ENCODE data around the gene NOM1. TPM values are rescaled to one million over a fixed set of nuclear protein-coding genes. Genes with fewer than 3 reads are reported as not detected.

Gene NOM1
- total RNA-seq, 1 donor from 2014 or later = 19.7 TPM

GRCh38 chr7:157009778-157010587 is 60.5 kb downstream of the NOM1 start:
- H3K4me3 ChIP-seq (ENCODE audit: insufficient read depth, low read depth, low read length) = no peak overlapping the region
- peak overlapping the region; percentile 68 for H3K4me2 ChIP-seq (ENCODE audit: low read length)
- FAIRE-seq (no peak), DNase-seq (ENCODE audit: low read depth) (no peak)
- H4K20me1 ChIP-seq (ENCODE audit: insufficient read depth, low read length) = peaks cover 9% of the 10 kb centered on the region
- H3K4me1 Mint-ChIP-seq (ENCODE audit: low read depth, unreplicated experiment) = no peaks in the 10 kb centered on the region
- no peaks in the 10 kb centered on the region for H3K4me1 ChIP-seq (ENCODE audit: insufficient read depth, low read length)
- H3K36me3 ChIP-seq (ENCODE audit: insufficient read depth, low read length) = no peaks in the 10 kb centered on the region
- H3K79me2 ChIP-seq (ENCODE audit: insufficient read depth, low read length) = no peaks in the 10 kb centered on the region
- H3K27ac Mint-ChIP-seq (ENCODE audit: unreplicated experiment) = no peak overlapping the region
- H3K9ac ChIP-seq (ENCODE audit: low read length) = no peak overlapping the region
- peaks cover 68% of the 10 kb centered on the region for H3K27me3 Mint-ChIP-seq (ENCODE audit: low read depth, unreplicated experiment)
- no peak overlapping the region for H3K4me3 Mint-ChIP-seq (ENCODE audit: unreplicated experiment)
- peaks cover 88% of the 10 kb centered on the region for H3K27me3 ChIP-seq (ENCODE audit: insufficient read depth, low read length)
- peaks cover 7% of the 10 kb centered on the region for H3K9me3 Mint-ChIP-seq (ENCODE audit: unreplicated experiment)
- H2AFZ ChIP-seq (ENCODE audit: low read depth, low read length) = no peak overlapping the region
- no peaks in the 10 kb centered on the region for H3K36me3 Mint-ChIP-seq (ENCODE audit: low read depth, unreplicated experiment)
- TF ChIP-seq CTCF (IDR thresholded peaks at IDR 0.05; ENCODE audit: insufficient read depth, low read depth, low read length) = no peak
- TF ChIP-seq EZH2 (IDR thresholded peaks at IDR 0.05; ENCODE audit: insufficient read depth, low read length) = no peak
- H3K27ac ChIP-seq (ENCODE audit: low read depth, low read length) = no peak overlapping the region
- no peaks in the 10 kb centered on the region for H3K9me3 ChIP-seq (ENCODE audit: insufficient read depth, low read depth, low read length)

GRCh38 chr7:157010588-157011332 is 61.2 kb downstream of the NOM1 start, which contains the start of gene MNX1:
MNX1 (minus strand) TSS chr7:157010663; CDS start chr7:157010350, 313 bp downstream.
- FAIRE-seq (no peak), DNase-seq (ENCODE audit: low read depth) (no peak)
- no peak for TF ChIP-seq CTCF (IDR thresholded peaks at IDR 0.05; ENCODE audit: insufficient read depth, low read depth, low read length)
- peak; percentile 66 for TF ChIP-seq EZH2 (IDR thresholded peaks at IDR 0.05; ENCODE audit: insufficient read depth, low read length)
- Histone ChIP-seq H3K27ac (ENCODE audit: low read depth, low read length) (no peak within 1 kb of the TSS), H3K79me2 (ENCODE audit: insufficient read depth, low read length) (no peaks in the 10 kb centered on the region), H3K9me3 (ENCODE audit: insufficient read depth, low read depth, low read length) (no peaks in the 10 kb centered on the region), H3K4me3 (ENCODE audit: insufficient read depth, low read depth, low read length) (no peak within 1 kb of the TSS), H4K20me1 (ENCODE audit: insufficient read depth, low read length) (peaks cover 9% of the 10 kb centered on the region), H3K4me1 (ENCODE audit: insufficient read depth, low read length) (no peaks in the 10 kb centered on the region), H3K4me2 (ENCODE audit: low read length) (peak within 1 kb of the TSS; percentile 68), H3K9ac (ENCODE audit: low read length) (no peak within 1 kb of the TSS), H2AFZ (ENCODE audit: low read depth, low read length) (peak within 1 kb of the TSS; percentile 41), H3K27me3 (ENCODE audit: insufficient read depth, low read length) (peaks cover 89% of the 10 kb centered on the region), H3K36me3 (ENCODE audit: insufficient read depth, low read length) (no peaks in the 10 kb centered on the region)
- Mint-ChIP-seq H3K4me3 (ENCODE audit: unreplicated experiment) (no peak within 1 kb of the TSS), H3K27ac (ENCODE audit: unreplicated experiment) (no peak within 1 kb of the TSS), H3K36me3 (ENCODE audit: low read depth, unreplicated experiment) (no peaks in the 10 kb centered on the region), H3K4me1 (ENCODE audit: low read depth, unreplicated experiment) (no peaks in the 10 kb centered on the region), H3K27me3 (ENCODE audit: low read depth, unreplicated experiment) (peaks cover 75% of the 10 kb centered on the region), H3K9me3 (ENCODE audit: unreplicated experiment) (peaks cover 7% of the 10 kb centered on the region)

All from astrocyte (in vitro differentiated cells and primary cell).